B cell (primary cell): ENCODE results near the gene MTX1. TPM values are rescaled to one million over a fixed set of nuclear protein-coding genes. Genes with fewer than 3 reads are reported as not detected.

Experiments
- ATAC-seq: fragments of 200-7000 bp; cut with Tn5 transposase; one replicate; pipeline ENCODE4 v1.10.0; 2021; ENCODE audit warnings: low read depth, mild to moderate bottlenecking, moderate number of reproducible peaks, moderate library complexity
- CTCF ChIA-PET: fragments of 350-600 bp; sonication (Branson Sonifier 250); formaldehyde crosslinking; loops from one replicate; lab custom pipeline; 2021; ENCODE audit warnings: antibody characterized with exemption, inconsistent platforms; lab: Charles Lee
- POLR2A ChIA-PET: fragments of 350-600 bp; sonication (Branson Sonifier 250); formaldehyde crosslinking; loops from one replicate; lab custom pipeline; 2021; ENCODE audit warnings: antibody characterized with exemption; lab: Charles Lee
- DNase-seq: peaks from one replicate; pipeline ENCODE4 v3.0.0; 2013
- H2AFZ ChIP-seq: 2 replicates; pipeline ENCODE4 v1.6.1; 2012; ENCODE audit warnings: mild to moderate bottlenecking, low read depth, low read length; ENCODE audit not compliant: insufficient read depth, poor library complexity, severe bottlenecking
- H3K27ac ChIP-seq, 2 donors: 1 replicate in 1 of 2; 2 replicates in 1 of 2; pipeline ENCODE4 v1.5.1; 2012 to 2013; ENCODE audit warnings: low read length in 2 of 2, mild to moderate bottlenecking in 2 of 2, moderate library complexity in 1 of 2
- H3K27me3 ChIP-seq, 4 experiments: fragments of 200-600 bp in 1 of 4; sonication (generic) in 1 of 4; replicated peaks in 1 of 4; 1 replicate in 2 of 4; 2 replicates in 2 of 4; pipeline versions ENCODE4 v1.6.1 to v1.7.0; 2013 to 2016; ENCODE audit warnings: low read length in 3 of 4, mild to moderate bottlenecking in 2 of 4, mixed read lengths in 1 of 4, moderate library complexity in 1 of 4; ENCODE audit not compliant: insufficient read depth in 4 of 4, control insufficient read depth in 3 of 4; ENCODE audit errors: control extremely low read depth in 1 of 4
- H3K36me3 ChIP-seq, 2 experiments: replicated peaks in 1 of 2; 1 replicate in 1 of 2; 2 replicates in 1 of 2; pipeline versions ENCODE4 v1.6.1 to v1.7.1; 2013; ENCODE audit warnings: low read length in 1 of 2; ENCODE audit not compliant: insufficient read depth in 2 of 2, control insufficient read depth in 1 of 2; ENCODE audit errors: control extremely low read depth in 1 of 2, extremely low read depth in 1 of 2
- H3K4me1 ChIP-seq, 2 donors: fragments of 200-600 bp in 1 of 2; sonication (generic) in 1 of 2; 1 replicate in 1 of 2; 2 replicates in 1 of 2; pipeline versions ENCODE4 v1.5.1 to v1.6.1; 2013 to 2017; ENCODE audit warnings: low read length in 2 of 2; ENCODE audit not compliant: control insufficient read depth in 2 of 2, insufficient read depth in 2 of 2
- H3K4me2 ChIP-seq: replicated peaks from 2 replicates; pipeline ENCODE3; 2012; ENCODE audit warnings: mild to moderate bottlenecking, low read depth, low read length; ENCODE audit not compliant: poor library complexity, severe bottlenecking
- H3K4me3 ChIP-seq, 5 experiments: fragments of 200-600 bp in 1 of 5; sonication (generic) in 1 of 5; 1 replicate in 3 of 5; 2 replicates in 2 of 5; pipeline versions ENCODE4 v1.5.1 to v1.7.0; 2011 to 2016; ENCODE audit warnings: low read length in 4 of 5, mild to moderate bottlenecking in 4 of 5, low read depth in 2 of 5, control low read depth in 1 of 5, moderate library complexity in 1 of 5; ENCODE audit not compliant: insufficient read depth in 1 of 5; ENCODE audit errors: control extremely low read depth in 1 of 5, extremely low read depth in 1 of 5
- H3K79me2 ChIP-seq: fragments of 200-600 bp; sonication (generic); one replicate; pipeline ENCODE4 v1.6.0; 2016; ENCODE audit warnings: low read length; ENCODE audit not compliant: control insufficient read depth, insufficient read depth
- H3K9ac ChIP-seq: fragments of 200-600 bp; sonication (generic); 2 replicates; pipeline ENCODE4 v1.6.1; 2017; ENCODE audit warnings: mild to moderate bottlenecking, low read length, moderate library complexity
- H3K9me3 ChIP-seq, 3 donors: one replicate each; pipeline versions ENCODE4 v1.6.1 to v1.7.1; 2013; ENCODE audit warnings: low read length in 2 of 3; ENCODE audit not compliant: control insufficient read depth in 2 of 3, insufficient read depth in 1 of 3; ENCODE audit errors: control extremely low read depth in 1 of 3
- H4K20me1 ChIP-seq: 2 replicates; pipeline ENCODE4 v1.6.0; 2012; ENCODE audit warnings: mild to moderate bottlenecking, low read length; ENCODE audit not compliant: insufficient read depth, control insufficient read depth, poor library complexity, severe bottlenecking
- H3K27ac Mint-ChIP-seq: one replicate; pipeline ENCODE4 v1.8.0; 2021; ENCODE audit warnings: mixed read lengths
- H3K27me3 Mint-ChIP-seq: one replicate; pipeline ENCODE4 v1.8.0; 2021; ENCODE audit warnings: mixed read lengths
- H3K4me1 Mint-ChIP-seq: one replicate; pipeline ENCODE4 v1.8.0; 2021; ENCODE audit warnings: mixed read lengths
- H3K4me3 Mint-ChIP-seq: one replicate; pipeline ENCODE4 v1.8.0; 2021; ENCODE audit warnings: mixed read lengths
- H3K9me3 Mint-ChIP-seq: one replicate; pipeline ENCODE4 v1.8.0; 2022; ENCODE audit warnings: mixed read lengths; ENCODE audit not compliant: insufficient read depth
- EZH2 ChIP-seq: IDR thresholded peaks from 2 replicates; pipeline ENCODE4 v1.6.1; 2012; ENCODE audit warnings: borderline replicate concordance, low read depth, mild to moderate bottlenecking, moderate library complexity, low read length; ENCODE audit not compliant: insufficient read depth, poor library complexity, severe bottlenecking
- WGBS: methylation state at CpG from one replicate; pipeline ENCODE4 v1.1.5; 2013; ENCODE audit warnings: missing lambda C conversion rate; ENCODE audit not compliant: insufficient coverage; 5-methylcytosine and 5-hydroxymethylcytosine counted together
- intact Hi-C: fragments of 100-400 bp; cut with micrococcal nuclease; formaldehyde crosslinking; loops from one replicate; pipeline ENCODE4 v1.10.0; 2022
- polyA plus RNA-seq: library from polyadenylated mRNA; depleted of rRNA; stranded (reverse); fragments of >200 nt; gene quantifications from 2 replicates; pipeline ENCODE4 v1.2.3, GENCODE V29; 2012
- total RNA-seq, 2 donors: library from RNA; stranded (reverse); fragments of 120-200 nt in 1 of 2; gene quantifications; 1 replicate in 1 of 2; 2 replicates in 1 of 2; pipeline versions ENCODE4 v1.2.3 to v1.2.4, GENCODE V29; 2013 to 2022
- TF ChIP-seq, protein P1 (sequence below): fragments of 200-600 bp; IDR thresholded peaks from one replicate; pipeline ENCODE4 v1.8.0; 2022; ENCODE audit warnings: antibody characterized with exemption, mild to moderate bottlenecking

Gene MTX1
- total and polyA plus RNA-seq, 2 donors (not counting 1 experiment from before 2014, with no cell fraction given) = 19.0 to 40.4 TPM

GRCh38 chr1:155186067-155186793 lies 22.3 kb upstream of the MTX1 start:
- Histone ChIP-seq H3K79me2 (no peaks in the 10 kb centered on the region), H3K9me3 (no peaks in the 10 kb centered on the region), H4K20me1 (no peaks in the 10 kb centered on the region), H3K4me1 (peaks cover 18 to 31% of the 10 kb centered on the region in 2 donors), H3K4me2 (peak overlapping the region; percentile 59), H2AFZ (no peak overlapping the region), H3K4me3 (no peak overlapping the region), H3K9ac (no peak overlapping the region), H3K27me3 (no peaks in the 10 kb centered on the region), H3K27ac (peak overlapping the region in 1 of 2 donors; percentile 41), H3K36me3 (no peaks in the 10 kb centered on the region)
- 96% methylated on average over 4 of the region's 8 CpGs for WGBS
- CTCF ChIA-PET = interaction anchor here (1.2 to 2.8 kb wide), 5 partner anchors 9 to 38 kb away, joined by 4 to 27 read pairs (median 8); partner anchors contain the start of genes KRTCAP2, THBS3 and TRIM46
- no peaks in the 10 kb centered on the region for H3K9me3 Mint-ChIP-seq
- intact Hi-C loops = no loop called here
- H3K4me1 Mint-ChIP-seq = peaks cover 28% of the 10 kb centered on the region
- ATAC-seq (no peak), DNase-seq (no peak)
- POLR2A ChIA-PET = interaction anchor here (1.8 to 1.9 kb wide), 2 partner anchors 8 to 37 kb away, joined by 6 to 11 read pairs; no protein-coding TSS in a partner anchor
- H3K27me3 Mint-ChIP-seq = no peaks in the 10 kb centered on the region
- no peak overlapping the region for H3K27ac Mint-ChIP-seq
- TF ChIP-seq, protein P1, sequence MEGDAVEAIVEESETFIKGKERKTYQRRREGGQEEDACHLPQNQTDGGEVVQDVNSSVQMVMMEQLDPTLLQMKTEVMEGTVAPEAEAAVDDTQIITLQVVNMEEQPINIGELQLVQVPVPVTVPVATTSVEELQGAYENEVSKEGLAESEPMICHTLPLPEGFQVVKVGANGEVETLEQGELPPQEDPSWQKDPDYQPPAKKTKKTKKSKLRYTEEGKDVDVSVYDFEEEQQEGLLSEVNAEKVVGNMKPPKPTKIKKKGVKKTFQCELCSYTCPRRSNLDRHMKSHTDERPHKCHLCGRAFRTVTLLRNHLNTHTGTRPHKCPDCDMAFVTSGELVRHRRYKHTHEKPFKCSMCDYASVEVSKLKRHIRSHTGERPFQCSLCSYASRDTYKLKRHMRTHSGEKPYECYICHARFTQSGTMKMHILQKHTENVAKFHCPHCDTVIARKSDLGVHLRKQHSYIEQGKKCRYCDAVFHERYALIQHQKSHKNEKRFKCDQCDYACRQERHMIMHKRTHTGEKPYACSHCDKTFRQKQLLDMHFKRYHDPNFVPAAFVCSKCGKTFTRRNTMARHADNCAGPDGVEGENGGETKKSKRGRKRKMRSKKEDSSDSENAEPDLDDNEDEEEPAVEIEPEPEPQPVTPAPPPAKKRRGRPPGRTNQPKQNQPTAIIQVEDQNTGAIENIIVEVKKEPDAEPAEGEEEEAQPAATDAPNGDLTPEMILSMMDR = no peak
- no peak for TF ChIP-seq EZH2
- no peak overlapping the region for H3K4me3 Mint-ChIP-seq

- ATAC-seq (no peak), DNase-seq (no peak)
- WGBS = 88% methylated on average over 12 of the region's 14 CpGs
- TF ChIP-seq, protein P1 = no peak
- no peak for TF ChIP-seq EZH2
- Mint-ChIP-seq H3K27ac (peak overlapping the region; percentile 3), H3K4me3 (no peak overlapping the region), H3K27me3 (no peaks in the 10 kb centered on the region), H3K9me3 (no peaks in the 10 kb centered on the region), H3K4me1 (peaks cover 28% of the 10 kb centered on the region)
- H3K79me2 ChIP-seq = no peaks in the 10 kb centered on the region
- H3K4me1 ChIP-seq = peaks cover 18 to 31% of the 10 kb centered on the region in 2 donors
- H3K27ac ChIP-seq = no peak overlapping the region
- no peaks in the 10 kb centered on the region for H3K27me3 ChIP-seq
- intact Hi-C loops = no loop called here
- ChIA-PET CTCF (interaction anchor here (1.8 to 2.4 kb wide), 2 partner anchors 13 to 21 kb away, joined by 4 to 11 read pairs; partner anchors contain the start of gene THBS3), POLR2A (no interaction called here)
- no peak overlapping the region for H2AFZ ChIP-seq
- H3K4me3 ChIP-seq = no peak overlapping the region
- no peaks in the 10 kb centered on the region for H3K36me3 ChIP-seq
- H3K9ac ChIP-seq = no peak overlapping the region
- H4K20me1 ChIP-seq = no peaks in the 10 kb centered on the region
- no peaks in the 10 kb centered on the region for H3K9me3 ChIP-seq
- no peak overlapping the region for H3K4me2 ChIP-seq
Measured at GRCh38 chr1:155186794-155187455, 21.6 kb upstream of the MTX1 start.
